ENCODE results near the gene DCD. TPM values are rescaled to one million over a fixed set of nuclear protein-coding genes. Genes with fewer than 3 reads are reported as not detected.
A peak's percentile ranks its signal among the peaks of the same experiment; 100 is the strongest.
"Not testable (repeated sequence)": the region's sequence is repeated elsewhere in the genome, so short reads cannot be mapped to it uniquely, and the experiment has no call there.

DCD gene
- not detected for polyA plus RNA-seq (ENCODE audit: insufficient read length in 4 of 4)

GRCh38 chr12:54648265-54648664 is at the start of gene DCD:
Gene DCD, minus strand, starts transcription at chr12:54648365. Its CDS starts 62 bp downstream, at chr12:54648303.
- no peak for DNase-seq (ENCODE audit: low read depth in 4 of 4, low spot score in 3 of 4)

GRCh38 chr12:54697851-54698250 is 49.7 kb upstream of the DCD start:
- DNase-seq (ENCODE audit: low read depth in 4 of 4, low spot score in 3 of 4), result no peak

DNA sequence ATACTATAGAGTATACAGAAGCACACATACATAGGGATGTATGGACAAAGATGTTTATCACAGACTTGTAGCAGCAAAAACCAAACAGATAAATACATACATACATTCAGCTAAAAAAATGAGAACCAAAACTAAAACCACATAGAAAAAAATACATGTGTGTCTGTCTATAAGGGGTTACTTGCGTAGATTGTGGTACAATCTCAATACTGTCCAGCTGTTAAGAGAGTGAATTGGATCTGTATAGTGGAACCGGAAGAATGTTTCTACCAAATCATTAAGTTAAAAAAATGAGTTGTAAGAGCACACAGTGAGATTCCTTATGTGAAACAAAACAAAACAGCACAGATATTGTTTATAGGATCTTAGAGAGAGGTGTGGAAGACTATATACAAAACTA is 44.2 kb upstream of the DCD start:
- no peak for DNase-seq (ENCODE audit: low read depth in 4 of 4, low spot score in 3 of 4)

- DNase-seq (ENCODE audit: low read depth in 4 of 4, low spot score in 3 of 4), result no peak
Measured at GRCh38 chr12:54689984-54690383, 41.8 kb upstream of the DCD start.

DNA sequence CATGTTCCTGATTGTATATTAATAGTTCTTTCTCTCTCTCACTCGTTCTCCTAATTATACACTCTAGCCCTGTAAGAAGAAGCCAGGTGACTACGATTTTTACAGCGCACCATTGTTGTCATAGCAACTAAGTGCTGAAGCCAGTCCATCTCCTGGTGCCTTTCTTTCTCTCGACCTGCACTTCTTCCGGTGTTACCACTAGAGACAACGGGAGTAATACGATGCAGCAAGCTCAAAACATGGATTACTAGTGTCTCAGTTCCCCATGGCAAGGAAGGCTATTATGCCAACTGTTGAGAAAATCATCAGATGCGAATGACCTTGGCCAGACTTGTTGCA is 40.8 kb upstream of the DCD start:
- DNase-seq (ENCODE audit: low read depth in 4 of 4, low spot score in 3 of 4), result no peak

DNA sequence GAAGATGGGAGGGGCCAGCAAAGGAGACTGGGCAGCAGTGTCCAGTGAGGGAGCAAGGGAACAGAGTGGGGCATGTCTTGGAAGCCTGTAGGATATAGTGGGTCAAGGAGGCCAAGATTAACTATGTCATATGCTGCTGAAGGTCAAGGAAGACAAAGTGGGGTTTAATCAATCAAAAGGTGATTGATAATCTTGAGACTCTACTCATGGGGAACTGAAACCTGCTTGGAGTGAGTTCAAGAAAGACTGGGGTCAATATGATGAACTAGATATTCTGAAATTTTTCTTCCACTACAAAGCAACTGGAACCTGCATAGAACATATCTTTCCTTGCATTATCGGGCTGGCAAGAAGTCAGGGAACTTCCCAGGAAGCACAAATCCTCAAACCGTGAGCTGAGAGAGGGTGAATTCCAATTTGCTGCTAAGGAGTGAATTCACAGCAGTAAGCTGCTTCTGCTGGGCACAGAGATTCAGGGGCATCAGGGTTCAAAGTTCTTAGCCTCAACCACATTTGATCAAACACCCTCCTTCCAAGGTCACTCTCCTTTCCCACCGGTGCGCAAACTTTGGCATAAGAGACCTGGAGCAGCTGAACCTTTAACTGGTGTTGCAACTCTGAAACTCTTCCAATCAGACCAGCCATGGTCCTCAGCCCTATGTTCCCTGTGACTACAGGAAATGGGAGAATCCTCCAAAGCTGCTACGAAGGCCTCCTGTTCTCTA is 40.3 kb upstream of the DCD start:
- DNase-seq (ENCODE audit: low read depth in 4 of 4, low spot score in 3 of 4), result no peak

DNA sequence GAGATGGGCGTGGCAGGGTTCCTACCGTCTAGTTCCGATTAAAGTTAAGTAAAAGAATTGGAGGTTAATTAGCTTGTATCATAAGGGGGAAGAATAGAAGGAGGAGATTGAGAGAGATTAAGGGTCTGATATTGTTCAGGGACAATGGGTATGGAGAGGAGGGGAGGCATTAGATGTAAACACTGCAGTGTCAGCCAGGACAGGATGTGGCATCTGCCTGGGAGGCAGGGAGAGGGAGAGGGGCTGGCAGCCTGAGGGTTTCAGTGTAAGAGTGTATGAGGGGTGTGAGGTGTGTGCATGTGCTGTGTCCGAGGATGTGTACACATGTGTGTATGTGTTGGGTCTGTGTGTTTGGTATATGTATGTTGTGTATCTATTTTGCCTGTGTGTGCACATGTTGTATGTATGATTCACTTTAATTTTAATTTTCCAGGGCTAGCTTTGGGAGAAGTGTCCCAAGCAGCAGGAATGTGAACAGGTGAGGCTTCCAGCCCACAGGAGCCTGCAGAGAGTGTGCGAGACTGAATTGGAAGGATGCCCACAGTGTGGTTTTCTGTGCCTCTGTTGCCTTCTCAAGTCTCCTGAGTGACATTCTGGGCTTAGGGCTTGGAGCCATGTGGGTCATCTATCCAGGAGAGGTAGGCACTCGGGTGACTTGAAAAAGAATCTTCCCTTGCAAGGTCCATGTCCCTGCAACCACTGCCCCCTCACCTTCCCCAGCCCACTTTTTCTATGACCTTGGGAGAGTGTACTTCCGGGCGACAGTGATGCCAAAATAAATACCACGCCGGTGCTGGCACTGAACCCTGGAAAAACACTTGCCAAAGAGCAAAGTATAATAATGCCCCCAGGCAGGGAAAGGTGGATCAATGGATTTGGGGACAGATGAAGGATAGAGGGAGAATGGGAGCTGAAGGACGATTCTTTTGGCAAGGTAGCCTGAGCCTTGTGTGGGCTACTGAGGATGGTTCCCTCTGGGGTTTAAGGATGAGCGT is 36.8 kb upstream of the DCD start:
- DNase-seq (ENCODE audit: low read depth in 4 of 4, low spot score in 3 of 4), result no peak

DNA sequence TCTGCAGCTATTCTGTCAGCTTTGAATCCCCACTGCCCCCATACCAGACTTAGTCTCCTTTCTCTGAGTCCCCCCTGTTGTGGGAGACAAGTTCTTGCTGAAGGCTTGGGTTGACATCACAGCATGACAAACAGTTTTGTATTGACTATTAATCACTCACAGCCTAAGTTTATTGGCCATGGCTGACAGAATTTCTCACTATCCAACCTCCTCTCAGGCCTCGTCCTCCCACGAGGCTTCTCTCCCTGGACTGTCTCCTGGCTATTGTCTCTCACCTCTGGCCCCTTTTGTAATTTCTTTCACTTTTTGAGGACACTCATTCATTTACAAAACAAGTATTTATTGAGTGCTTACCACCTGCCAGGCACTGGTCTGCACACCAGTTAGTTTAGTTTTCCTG is 35.2 kb upstream of the DCD start:
- no peak for DNase-seq (ENCODE audit: low read depth in 4 of 4, low spot score in 3 of 4)

DNA sequence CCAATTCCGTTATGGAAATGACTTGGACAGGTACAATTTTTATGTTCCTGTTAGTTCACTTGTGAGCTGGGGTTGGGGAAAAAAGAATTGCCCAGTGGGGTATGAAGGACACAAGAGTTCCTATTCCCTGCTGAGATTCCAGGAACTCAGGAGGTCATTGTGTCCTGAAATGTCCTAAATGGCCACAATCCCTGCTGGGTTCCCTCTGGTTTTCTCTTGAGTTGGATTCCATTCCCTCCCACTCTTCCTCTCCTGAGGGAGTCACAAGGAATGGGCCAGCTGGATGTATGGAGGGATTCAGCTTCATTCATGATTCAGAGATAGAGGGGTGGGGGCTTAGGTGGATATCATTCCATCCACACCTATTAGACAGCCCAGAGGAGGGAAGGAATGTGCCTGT is 34.5 kb upstream of the DCD start:
- no peak for DNase-seq (ENCODE audit: low read depth in 4 of 4, low spot score in 3 of 4)

GRCh38 chr12:54680374-54680773 is 32.2 kb upstream of the DCD start:
- no peak for DNase-seq (ENCODE audit: low read depth in 4 of 4, low spot score in 3 of 4)

- no peak for DNase-seq (ENCODE audit: low read depth in 4 of 4, low spot score in 3 of 4)
Measured at GRCh38 chr12:54678131-54678530, 30.0 kb upstream of the DCD start.

DNA sequence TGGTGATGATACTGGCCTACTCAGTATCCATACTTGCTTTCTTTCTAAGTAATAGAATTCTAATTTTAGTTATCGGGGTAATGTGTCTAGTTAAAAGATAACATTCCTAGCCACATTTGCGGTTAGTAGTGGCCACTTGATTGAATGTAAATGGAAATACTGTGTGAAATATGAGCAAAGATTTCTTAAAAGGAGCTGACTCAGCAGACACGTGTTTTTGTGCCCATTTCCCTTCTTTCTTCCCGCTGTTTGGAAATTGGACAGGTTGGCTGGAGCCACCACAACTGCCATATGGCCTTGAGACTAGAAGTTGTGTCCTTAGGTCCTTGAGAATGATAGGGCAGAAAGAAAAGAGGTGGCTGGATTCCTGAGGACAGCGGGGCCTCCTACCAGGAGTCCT is 19.8 kb upstream of the DCD start:
- DNase-seq (ENCODE audit: low read depth in 4 of 4, low spot score in 3 of 4), result no peak

GRCh38 chr12:54666008-54666407 is 17.8 kb upstream of the DCD start:
- DNase-seq (ENCODE audit: low read depth in 4 of 4, low spot score in 3 of 4), result no peak

DNA sequence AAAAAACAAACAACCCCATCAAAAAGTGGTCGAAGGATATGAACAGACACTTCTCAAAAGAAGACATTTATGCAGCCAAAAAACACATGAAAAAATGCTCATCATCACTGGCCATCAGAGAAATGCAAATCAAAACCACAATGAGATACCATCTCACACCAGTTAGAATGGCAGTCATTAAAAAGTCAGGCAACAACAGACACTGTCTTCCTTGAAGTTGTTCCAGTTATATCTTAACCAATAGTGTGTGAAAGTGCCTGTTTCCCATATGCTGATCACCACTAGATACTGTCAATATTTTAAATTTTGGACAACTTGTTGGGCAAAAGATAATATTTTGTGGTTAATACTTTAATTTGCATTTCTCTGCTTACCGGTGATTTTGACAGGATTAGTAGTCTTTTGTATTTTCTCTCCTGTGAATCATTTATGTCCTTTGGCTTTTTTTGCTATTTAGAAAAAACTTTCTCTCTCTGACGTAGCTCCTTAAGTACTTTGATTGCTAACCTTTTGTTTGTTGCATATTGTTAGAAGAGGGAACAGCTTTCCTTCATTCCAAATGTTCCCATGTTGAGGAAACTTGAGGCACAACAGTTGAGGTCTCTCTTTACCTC is 17.0 kb upstream of the DCD start:
- not testable (repeated sequence) for DNase-seq (ENCODE audit: low read depth in 4 of 4, low spot score in 3 of 4)

GRCh38 chr12:54663603-54664002 is 15.4 kb upstream of the DCD start:
- no peak for DNase-seq (ENCODE audit: low read depth in 4 of 4, low spot score in 3 of 4)

GRCh38 chr12:54662026-54662425 is 13.9 kb upstream of the DCD start:
- no peak for DNase-seq (ENCODE audit: low read depth in 4 of 4, low spot score in 3 of 4)

DNA sequence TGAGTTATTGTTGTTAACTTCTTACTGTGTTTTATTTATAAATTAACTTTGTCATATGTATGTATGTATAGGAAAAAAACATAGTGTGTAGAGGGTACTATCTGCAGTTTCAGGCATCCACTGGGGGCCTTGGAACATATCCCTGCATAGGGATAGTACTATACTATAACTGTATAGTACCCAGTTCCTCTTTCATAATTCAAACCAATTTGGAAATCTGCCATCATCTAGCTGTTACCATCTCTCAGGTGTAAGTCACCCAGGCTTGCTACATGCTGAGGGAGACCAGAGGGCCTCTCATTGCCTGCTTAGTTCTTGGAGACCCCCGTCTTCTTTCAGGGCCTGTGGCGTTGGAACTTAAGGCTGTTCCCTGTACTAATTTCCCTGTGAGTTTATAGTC is 12.9 kb upstream of the DCD start:
- DNase-seq (ENCODE audit: low read depth in 4 of 4, low spot score in 3 of 4), result no peak

GRCh38 chr12:54660320-54660962 is 12.3 kb upstream of the DCD start:
- DNase-seq (ENCODE audit: low read depth in 4 of 4, low spot score in 3 of 4), result no peak

DNA sequence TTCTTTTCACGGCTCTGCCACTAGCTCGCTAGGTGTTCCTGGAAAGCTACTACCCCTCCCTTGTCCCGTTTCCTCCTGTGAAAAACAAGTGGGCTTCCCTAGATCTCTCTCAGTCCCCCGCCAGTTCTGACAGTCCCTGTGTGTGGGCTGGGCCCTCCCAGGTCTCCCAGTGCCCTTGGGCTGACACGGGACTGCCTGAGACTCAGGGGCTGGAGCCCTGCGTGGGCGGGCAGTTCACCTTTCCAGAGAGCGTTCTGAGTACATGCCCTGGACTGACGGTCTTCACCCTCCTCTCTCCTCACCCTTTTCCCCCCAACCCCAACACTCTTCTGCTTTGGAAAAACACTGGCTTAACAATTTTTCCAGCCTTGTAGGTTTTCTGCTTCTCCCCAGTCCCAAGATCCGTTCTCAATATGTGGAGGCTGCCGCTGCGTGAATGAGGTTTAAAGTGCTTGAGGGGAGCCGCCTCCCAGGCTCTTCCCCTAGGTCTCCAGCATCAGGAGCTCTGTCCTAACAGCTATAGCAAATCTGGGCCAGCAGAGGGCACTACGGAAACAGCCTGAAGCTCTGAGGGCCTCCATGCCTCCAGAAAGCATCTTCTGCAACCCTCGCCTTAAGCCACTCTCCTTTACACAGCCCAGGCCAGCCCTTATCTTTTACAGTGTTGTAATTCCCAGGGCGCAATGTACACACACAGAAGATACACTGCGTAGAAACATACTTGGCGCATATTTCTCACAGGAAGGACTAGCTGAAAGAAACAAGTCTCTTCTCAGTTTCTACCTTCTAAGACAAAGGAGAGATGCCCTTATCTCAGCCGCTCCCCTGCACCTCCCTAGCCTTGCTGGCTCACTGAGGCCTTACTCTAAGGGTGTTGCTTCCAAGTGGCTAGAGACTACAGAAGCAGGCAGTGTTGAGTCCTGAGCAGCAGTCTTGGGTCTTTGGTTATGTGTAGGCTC is 10.4 kb upstream of the DCD start:
- DNase-seq (ENCODE audit: low read depth in 4 of 4, low spot score in 3 of 4), result peak in 2 of 4 donors; percentile 18 to 43

- no peak for DNase-seq (ENCODE audit: low read depth in 4 of 4, low spot score in 3 of 4)
Measured at GRCh38 chr12:54657105-54657607, 9.0 kb upstream of the DCD start.

Measured in right renal pelvis (tissue), 4 donors.